Measurements from ENCODE around the gene PRR36. TPM values are rescaled to one million over a fixed set of nuclear protein-coding genes. Genes with fewer than 3 reads are reported as not detected.

The PRR36 gene
- total and polyA plus RNA-seq, 2 donors (not counting 1 experiment from before 2014, with no cell fraction given), result 0.01 TPM; not detected in 1

DNA sequence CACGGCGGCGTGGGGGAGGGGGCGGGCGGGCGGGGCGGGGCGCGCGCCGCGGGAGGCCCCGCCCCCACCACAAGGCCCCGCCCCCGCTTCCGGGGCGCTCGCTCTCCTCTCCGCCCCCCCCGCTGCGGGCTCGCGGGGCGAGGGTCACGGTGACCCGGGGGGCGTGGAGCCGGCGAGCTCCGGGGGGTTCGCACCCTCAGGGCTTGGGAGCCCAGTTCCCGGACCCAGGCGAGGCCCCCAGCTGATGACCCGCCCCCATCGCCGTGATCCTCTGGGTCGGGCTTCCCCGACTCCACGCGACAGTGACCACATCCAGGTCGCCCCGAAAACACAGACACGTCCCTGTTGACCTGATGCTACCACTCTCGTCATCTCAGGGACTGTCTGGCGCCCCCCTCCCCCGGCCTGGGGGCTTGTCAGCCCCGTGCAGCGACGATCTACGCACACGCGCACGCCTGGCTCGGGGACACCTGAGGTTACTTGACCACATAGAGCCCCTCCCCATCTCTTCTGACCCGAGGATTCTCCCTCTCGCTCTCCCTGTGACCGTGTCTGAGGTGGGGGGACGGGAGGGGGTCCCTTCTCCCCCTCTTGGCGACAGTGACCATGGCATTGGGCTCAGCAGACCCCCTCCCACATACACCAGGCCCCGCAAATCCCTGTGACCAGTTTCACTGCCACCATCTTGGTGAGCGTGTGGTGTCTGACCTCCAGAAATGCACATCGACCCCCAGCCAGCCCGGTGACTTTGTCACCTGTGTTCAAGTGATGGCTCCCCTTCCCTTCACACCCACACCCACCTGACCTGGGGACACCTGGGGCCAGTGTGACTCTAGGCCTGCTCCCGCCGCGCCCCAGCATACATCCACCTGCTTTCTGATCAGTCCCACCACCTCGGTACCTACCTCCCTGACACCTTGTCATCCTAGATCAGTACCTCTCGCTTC is 30.2 kb upstream of the PRR36 start:
- ATAC-seq (ENCODE audit: low read depth) (peak; percentile 59), DNase-seq (peak; percentile 88)
- Histone ChIP-seq H3K4me2 (replicated peaks; ENCODE audit: low read depth, low read length, poor library complexity, severe bottlenecking) (peak overlapping the region; percentile 89), H3K9ac (ENCODE audit: low read length) (peak overlapping the region; percentile 86), H3K9me3 (ENCODE audit: control extremely low read depth in 1 of 3, control insufficient read depth in 2 of 3, insufficient read depth in 1 of 3, low read length in 2 of 3) (peaks cover 0 to 7% (median 0%) of the 10 kb centered on the region in 3 donors), H2AFZ (ENCODE audit: insufficient read depth, low read depth, low read length, poor library complexity, severe bottlenecking) (peak overlapping the region; percentile 66), H4K20me1 (ENCODE audit: control insufficient read depth, insufficient read depth, low read length, poor library complexity, severe bottlenecking) (peaks cover 52% of the 10 kb centered on the region), H3K27me3 (replicated peaks in 1 of 4; ENCODE audit: control extremely low read depth in 1 of 4, control insufficient read depth in 3 of 4, insufficient read depth in 4 of 4, low read length in 3 of 4) (no peaks in the 10 kb centered on the region), H3K27ac (ENCODE audit: low read length in 2 of 2) (peak overlapping the region; percentile 59 to 82), H3K36me3 (replicated peaks in 1 of 2; ENCODE audit: control extremely low read depth in 1 of 2, control insufficient read depth in 1 of 2, extremely low read depth in 1 of 2, insufficient read depth in 2 of 2, low read length in 1 of 2) (peaks cover 0 to 13% of the 10 kb centered on the region in 2 experiments), H3K79me2 (ENCODE audit: control insufficient read depth, insufficient read depth, low read length) (peaks cover 48% of the 10 kb centered on the region), H3K4me3 (ENCODE audit: control extremely low read depth in 1 of 5, extremely low read depth in 1 of 5, insufficient read depth in 1 of 5, low read depth in 2 of 5, low read length in 4 of 5) (peak overlapping the region in 4 of 5 experiments; percentile 70 to 79 (median 75)), H3K4me1 (ENCODE audit: control insufficient read depth in 2 of 2, insufficient read depth in 2 of 2, low read length in 2 of 2) (peaks cover 20 to 21% of the 10 kb centered on the region in 2 donors)
- intact Hi-C loops (cut with micrococcal nuclease), result no loop called here
- 14% methylated on average over 51 of the region's 68 CpGs for WGBS (ENCODE audit: insufficient coverage)
- ChIA-PET POLR2A (interaction anchor here (0.5 to 1.3 kb wide), 4 partner anchors 12 to 202 kb away, joined by 4 to 15 read pairs (median 6); partner anchors contain the start of genes SNAPC2 and TIMM44), CTCF (interaction anchor here (0.5 to 1.6 kb wide), 8 partner anchors 14 to 250 kb away, joined by 3 to 12 read pairs (median 4); partner anchors contain the start of genes SNAPC2 and TRAPPC5)
- TF ChIP-seq EZH2 (IDR thresholded peaks at IDR 0.05; ENCODE audit: borderline replicate concordance, insufficient read depth, low read depth, low read length, poor library complexity, severe bottlenecking), result no peak
- TF ChIP-seq CTCF (IDR thresholded peaks at IDR 0.05), result no peak
- Mint-ChIP-seq H3K27ac (peak overlapping the region; percentile 86), H3K4me3 (peak overlapping the region; percentile 84), H3K4me1 (peaks cover 29% of the 10 kb centered on the region), H3K9me3 (ENCODE audit: insufficient read depth) (no peaks in the 10 kb centered on the region), H3K27me3 (no peaks in the 10 kb centered on the region)
